Renal cortex interstitium (tissue), 11 donors: ENCODE results near the gene FKTN. TPM values are rescaled to one million over a fixed set of nuclear protein-coding genes. Genes with fewer than 3 reads are reported as not detected.

Experiments
- DNase-seq, 11 donors: peaks; one replicate each; pipeline ENCODE4 v3.0.0-alpha.2; 2013; ENCODE audit warnings: low read depth in 9 of 11, low spot score in 4 of 11; ENCODE audit errors: extremely low read depth in 1 of 11
- polyA plus RNA-seq, 3 donors: library from polyadenylated mRNA; unstranded; fragments of 120-200 nt; gene quantifications; one replicate each; pipeline ENCODE4 v1.2.1, GENCODE V29; 2013; ENCODE audit not compliant: insufficient read length in 3 of 3

Gene FKTN
- polyA plus RNA-seq, 3 donors = 22.6 to 33.2 (median 23.6) TPM

DNA sequence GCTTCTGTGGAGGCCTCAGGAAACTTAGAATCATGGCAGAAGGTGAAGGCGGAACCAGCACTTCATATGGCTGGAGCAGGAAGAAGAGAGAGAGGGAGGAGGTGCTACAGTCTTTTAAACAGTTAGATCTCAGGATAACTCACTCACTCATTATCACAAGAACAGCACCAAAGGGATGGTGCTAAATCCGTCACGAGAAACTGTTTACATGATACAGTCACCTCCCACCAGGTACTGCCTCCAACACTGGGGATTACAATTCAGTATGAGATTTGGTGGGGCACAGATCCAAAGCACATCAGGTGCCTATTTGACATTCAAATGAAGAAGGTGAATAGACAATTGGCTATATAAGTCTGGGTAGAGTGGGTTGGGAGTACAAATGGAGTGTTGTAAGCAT is 35.2 kb downstream of the FKTN start:
- DNase-seq = no peak

DNA sequence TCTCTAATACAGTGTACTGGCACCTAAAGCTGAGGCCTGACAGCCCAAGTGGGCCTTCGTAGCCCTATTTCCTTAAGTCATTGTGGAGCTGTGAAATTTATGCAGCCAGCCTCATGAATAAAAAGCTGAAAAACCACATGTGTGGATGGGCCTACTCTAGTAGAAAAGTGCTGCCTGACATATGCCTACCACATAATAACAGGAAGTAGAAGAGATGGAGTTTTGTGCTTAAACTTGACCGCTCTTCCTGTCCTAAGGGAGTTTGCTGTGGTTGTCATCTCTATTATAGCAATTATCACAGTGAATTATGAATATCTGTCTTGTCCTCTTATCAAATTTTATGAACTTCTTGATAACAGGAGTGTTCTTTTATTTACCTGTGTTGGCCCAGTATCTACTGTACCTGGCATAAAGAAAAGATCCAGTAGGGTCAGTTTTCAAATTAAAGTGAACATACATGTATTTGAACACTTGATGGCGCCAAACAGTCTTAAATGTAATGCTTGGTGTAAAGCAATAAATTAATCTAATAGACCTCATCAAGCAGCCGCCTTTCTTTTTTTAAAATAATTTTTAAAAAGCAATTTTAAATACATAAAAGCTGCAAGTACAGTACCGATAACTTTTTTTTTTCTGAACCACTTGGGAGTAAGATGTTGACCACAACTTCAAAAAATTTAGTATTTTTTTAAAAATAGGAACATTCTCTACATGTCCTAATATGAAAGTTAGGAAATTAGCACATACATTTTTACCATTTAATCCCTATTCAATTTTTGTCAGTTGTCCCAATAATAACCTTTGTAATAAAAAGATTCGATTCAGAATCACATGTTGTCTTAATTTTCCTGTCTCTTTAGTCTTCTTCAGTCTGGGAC is 51.0 kb downstream of the FKTN start:
- DNase-seq = peak in 10 of 11 donors; percentile 10 to 43 (median 17)

DNA sequence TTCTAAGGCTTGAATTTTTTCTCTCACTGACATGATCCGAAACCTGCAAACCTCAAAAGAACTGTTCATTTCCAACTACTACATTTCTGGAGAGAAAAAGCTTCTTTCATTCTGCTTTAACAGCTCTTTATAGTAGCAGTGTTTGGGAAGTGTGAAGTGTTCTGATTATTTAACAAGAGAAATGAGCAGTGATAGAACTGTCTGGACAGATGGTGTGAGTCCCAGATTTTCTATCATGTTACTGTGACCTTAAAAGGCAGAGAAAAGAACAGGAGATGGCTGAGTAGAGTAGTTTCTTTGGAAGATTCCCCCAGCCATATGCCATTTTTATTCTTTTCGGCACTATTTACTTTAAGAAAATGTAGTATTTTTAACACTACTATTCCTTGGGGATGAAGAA is 63.1 kb downstream of the FKTN start:
- DNase-seq = no peak

DNA sequence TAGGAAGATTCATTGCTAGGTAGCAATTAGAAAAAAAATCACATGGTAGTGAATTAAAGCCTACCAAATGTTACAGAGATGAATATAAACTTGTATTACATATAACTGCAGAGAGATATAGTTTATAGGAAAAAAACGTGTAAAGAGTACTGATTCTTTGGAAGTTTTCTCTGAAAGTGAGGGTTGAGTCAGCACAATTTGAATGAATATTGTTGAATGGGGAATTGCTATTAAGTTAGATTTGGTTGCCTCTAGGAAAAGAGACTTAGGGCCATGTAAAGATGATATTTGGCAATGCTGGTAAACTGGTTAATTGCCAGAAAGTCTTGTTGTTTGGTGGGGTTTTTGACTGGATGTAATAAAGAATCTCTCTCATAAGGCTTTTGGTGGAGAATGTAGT is 67.2 kb downstream of the FKTN start:
- DNase-seq = no peak

DNA sequence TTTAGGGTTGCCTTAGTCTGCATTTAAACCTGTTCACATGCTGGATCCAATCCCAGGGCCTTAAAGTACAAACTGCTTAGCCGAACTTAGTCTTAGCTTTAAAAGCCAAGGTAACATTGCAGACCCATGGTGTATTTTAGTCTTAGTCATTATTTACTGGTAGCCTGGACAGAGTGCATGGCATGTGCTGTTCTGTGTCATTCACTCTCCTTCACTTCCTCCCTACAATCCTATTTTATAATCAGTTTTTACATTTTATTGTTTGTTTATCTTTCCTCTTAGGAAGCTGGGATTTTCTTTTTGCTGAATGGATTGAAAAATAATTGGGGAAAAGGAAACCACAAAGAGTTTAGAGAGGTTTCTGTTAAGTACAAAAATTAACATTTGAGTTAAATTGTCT is 74.9 kb downstream of the FKTN start:
- no peak for DNase-seq

DNA sequence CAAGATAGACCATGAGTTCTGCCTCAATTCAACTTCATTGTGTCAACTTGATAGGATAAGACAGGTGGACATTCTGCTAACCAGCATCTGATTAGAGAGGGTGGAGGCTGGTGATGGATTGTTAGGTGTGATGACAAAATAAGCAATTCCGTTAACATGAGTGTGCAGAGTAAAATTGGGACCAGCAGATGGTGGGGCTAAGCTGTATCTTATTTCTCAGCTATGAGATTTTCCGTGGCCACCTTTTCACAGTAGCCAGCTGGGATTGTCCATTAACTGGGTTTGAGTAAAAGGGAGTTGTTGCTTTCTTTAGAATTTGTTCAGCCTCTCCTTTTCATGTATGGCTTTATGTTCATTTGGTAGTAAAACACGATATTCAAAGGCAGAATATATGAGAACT is 75.5 kb downstream of the FKTN start:
- DNase-seq = no peak

DNA sequence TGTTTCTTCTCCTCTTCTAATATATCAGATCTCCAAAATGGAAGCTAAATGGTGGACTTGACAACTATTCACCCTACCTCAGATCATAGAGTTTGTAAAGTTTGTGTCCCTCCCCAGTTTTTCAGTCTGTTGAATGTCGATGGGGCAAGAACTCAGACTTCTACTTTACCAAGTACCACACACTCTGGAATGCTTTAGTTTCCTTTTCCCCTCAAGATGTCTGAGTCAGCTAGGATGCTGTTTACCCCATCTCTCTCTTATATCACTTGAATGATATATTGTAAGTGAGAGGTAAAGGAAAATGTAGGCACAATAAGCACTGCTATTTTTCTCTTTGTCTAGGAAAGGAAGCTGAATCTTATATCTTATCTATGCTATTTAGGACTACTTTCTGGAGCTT is 78.4 kb downstream of the FKTN start:
- no peak for DNase-seq

DNA sequence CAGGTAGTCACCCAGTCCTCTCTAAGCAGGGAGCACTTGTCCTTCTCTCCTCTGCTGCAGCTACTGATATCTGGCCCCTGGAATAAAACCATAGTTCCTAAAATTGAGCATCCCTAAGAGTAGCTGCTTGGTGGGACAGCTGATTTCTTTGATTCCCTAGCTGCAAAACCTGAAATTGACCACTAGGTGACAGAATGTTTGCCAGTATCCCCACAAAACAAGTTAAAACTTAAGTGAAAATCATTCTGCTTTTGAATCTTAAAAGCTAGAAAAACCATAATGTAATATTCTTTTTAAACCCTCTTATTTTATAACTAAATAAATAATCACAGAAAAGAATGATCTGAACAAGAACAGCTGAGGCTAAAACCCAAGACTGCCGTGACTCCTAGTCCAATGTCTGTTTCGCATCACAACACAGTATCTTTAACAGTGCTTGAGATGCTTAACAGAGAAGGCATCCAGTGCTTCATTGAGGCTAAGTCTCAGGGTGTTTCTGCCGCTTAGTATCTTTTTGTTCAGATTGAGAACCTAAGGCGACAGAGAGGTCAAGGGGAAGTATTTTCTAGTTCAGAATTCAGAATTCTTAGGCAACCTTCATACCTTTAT is 80.0 kb downstream of the FKTN start:
- DNase-seq = no peak

DNA sequence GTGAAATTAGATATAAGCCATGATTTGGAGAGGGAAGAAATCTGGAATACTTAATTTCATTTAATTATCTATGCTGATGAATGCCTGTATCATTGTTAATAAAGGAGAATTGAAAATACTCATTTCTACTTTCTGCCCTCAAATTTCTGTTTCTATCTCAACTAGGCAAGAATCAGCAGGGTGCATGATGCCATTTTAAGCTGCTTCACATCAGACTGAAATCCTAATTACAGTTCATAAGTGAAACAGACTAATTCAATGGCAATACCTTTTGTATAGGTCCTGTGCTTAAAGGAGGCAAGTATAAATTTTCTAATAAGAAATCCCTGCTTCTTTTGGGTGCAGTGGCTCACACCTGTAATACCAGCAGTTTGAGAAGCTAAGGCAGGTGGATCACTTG is 82.0 kb downstream of the FKTN start:
- DNase-seq = no peak

DNA sequence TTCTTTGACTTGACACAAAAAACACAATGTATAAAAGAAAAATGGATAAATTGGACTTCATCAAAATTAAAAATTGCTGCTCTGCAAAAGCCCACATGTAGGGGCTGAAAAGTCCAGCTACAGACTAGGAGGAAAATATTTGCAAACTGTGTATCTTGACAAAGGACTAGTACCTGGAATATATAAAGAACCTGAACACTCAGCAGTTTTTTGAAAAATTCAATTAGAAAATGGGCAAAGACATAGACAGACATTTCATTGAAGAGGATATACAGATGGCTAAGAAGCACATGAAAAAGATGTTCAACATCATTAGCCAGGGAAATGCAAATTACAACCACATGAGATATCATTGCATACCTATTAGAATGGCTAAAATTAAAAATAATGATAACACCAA is 85.9 kb downstream of the FKTN start:
- no peak for DNase-seq

DNA sequence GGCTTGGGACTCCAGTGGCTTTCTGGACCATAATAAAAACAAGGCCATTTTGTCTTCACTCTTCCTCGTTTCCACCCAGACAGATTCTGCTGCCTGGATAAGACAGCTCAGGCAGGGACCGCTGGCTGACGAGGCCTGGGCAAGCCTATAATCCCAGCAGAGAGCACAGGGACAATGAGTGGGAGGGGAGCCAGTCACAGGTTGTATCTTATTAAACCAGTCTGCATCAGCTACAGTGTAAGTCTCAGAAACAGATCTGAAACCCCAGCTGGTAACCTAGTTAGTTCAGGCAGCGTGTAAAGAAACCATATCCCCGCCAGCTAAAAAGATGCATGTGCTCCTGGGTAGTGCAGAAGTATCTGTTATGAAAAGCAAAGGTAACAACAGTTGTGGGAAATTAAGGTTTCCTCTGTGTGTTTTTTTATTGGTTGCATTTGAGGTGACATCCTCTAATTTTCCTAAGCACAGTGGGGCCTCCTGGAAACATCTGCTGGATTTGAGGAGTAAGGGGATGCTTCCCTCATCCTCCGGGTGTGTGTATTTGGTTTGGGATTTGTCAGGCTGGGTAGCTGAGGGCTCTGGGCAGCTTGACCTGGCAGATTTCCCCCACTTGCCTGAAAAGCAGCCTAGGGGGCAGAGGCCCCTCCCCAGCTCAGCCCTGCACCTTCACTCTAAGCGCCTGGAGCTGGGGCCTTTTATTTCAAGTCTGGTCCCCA is 89.1 kb downstream of the FKTN start:
- no peak for DNase-seq

DNA sequence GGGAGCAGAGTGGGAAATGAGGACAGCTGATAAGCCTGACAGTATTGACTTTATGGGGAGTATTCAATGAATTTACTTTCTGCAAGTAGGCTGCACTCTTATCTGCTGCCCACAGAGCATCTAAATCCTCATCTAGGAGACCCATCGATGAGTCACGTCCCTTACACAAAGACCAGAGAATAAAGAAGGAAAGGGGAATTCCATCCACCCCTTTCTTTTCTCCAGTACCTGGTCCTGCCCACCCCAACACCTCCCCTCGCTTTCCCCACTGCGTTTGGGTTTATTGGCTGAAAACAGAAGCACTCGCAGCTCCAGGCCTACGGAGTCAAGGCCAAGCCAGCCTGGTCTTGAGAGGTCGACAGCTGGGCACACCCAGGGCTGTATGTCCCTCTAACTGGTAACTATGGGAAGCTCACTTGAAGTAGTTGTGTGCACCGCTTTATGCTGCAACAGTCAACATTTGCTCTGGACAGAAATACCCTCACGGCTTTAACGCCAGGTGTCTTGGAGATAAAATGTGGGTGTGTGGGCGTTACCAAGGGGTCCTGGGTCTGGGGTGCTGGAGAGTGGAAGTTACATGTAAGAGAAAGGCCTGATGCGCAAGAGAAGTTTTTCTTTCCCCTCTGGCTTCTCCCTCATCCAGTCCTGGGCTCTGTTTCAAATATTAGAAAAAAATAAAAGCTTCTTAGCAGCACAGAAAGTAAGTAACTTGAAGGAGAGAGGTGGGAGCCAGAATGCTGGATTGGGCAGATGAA is 89.8 kb downstream of the FKTN start:
- DNase-seq = no peak

DNA sequence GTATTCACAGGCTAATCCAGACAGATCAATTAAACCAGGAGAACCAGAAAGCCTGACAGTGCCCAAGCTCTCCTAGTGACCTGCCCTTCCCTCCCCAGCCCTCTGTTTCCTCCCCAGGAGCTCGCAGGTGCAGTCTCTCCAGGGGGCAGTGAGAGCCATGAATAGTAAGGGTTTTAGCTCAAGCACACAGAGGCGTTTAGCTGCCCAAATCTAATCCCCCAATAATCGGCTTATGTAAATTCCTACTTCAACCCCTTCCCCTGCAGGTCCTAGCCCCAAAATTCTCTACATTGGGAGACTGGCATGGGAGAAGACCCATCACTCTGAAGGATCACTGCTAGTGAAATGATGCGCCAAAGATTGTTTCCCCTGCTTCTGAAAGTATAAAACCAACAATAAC is 93.9 kb downstream of the FKTN start:
- DNase-seq = no peak

DNA sequence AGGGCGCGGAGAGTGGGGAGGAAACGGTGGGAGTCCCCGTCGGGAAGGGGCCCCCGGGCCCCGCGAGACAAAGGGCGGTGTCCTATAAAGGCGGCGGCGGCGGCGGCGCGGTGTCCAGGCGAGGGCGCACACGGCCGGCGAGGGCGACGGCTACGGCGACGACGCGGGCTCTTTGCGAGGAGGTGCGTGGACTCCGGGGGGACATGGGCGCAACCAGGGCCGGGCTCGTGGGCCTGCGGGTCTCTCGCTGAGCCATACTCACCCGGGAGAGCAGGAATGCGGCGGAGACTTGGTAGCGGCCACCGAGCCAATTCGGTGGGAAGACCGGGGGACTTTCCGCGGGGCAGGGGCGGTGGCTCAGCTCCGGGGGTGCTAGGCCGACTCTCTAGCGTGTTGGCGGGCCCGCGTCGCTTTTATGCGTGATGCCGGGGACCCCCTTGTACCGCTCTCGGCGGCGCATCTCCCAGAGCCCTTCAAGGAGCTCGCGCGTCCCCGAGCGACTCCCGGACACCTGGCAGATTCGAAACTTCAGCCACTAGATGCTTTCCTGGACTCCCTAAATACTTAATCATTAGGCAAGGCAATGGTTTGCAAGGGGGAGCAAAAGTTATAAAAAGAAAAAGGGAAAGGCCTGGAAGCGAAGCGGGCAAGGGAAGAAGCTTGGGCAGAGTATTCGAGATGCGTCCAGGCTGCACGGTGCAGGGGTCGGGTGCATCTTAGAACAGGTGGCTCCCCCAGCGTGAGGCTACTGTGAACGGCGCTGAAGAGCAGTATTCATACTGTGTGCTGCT is 98.4 kb downstream of the FKTN start:
- peak in 5 of 11 donors; percentile 20 to 33 (median 25) for DNase-seq

DNA sequence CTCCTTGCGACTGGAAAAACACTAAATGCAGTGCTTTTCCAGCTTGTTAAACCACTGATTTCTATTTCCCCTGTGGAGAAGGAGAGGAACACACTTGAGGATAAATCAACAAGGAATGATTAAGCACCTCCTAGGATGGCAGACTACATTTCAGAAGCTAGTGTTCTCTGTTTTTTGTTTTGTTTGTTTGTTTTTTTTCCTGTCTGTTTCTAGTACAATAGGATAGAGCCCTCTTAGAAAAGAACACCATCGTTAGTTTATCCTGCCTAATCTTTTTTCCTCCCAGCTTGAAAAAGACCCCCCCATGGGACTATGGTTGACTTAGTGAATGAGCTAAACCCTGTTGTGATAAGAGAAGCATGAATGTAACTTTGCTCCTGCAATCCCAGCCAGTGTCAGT is 100.4 kb downstream of the FKTN start:
- DNase-seq = no peak

DNA sequence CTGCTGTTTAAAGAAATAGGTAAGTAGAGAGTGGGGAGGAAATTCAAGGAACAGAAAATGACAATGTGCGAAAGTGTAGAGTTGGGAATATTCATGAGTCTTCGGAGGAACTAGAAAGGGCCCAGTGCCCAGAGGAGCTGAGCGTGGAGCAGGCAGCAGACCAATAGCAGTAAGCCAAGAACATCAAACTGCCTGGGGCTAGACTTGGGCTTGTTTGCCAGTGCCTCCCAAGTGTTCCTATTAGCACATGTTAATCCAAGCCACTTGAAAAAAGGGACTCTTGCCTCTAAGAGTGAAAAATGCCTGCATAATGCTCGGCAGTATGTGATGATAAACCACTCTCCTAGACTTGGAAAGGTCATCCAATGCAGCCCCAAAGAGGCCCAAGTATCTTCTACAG is 103.1 kb downstream of the FKTN start:
- no peak for DNase-seq

DNA sequence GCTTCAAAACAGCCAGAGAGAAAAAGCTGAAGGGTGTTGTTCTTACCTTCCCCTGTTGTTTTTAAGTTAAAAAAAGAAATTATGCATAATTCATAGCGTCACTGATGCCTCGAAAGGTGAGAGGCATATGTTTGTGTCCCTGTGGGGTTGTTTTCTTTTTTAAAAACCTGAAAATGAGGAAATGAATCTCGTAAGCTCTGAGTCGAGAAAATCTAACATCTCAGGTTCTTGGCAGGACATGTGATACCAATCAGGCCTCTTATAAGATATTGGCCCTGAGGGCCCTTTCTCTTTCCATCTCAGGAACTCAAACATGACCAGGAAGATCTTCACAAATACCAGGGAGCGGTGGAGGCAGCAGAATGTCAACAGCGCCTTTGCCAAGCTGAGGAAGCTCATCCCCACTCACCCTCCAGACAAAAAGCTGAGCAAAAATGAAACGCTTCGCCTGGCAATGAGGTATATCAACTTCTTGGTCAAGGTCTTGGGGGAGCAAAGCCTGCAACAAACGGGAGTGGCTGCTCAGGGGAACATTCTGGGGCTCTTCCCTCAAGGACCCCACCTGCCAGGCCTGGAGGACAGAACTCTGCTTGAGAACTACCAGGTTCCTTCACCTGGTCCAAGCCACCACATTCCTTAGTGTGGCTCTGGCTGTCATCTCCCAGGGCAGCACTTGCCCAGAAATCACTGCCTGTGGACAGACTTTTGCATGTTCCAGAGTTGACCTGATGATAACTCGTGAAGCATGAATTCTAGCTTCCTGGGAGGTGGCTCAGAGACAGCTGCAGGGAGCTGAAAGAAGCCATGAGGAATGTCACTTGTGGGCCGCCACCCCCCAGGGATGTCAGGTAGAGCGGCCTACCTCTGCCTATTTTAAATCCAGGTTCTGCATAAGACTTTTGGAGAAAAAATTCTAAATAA is 104.5 kb downstream of the FKTN start, which contains the start of gene TAL2:
Gene TAL2, plus strand, starts transcription at position 274 of the 921 bp plus-strand sequence. Its CDS starts 40 bp downstream, at position 314.
- DNase-seq = no peak

DNA sequence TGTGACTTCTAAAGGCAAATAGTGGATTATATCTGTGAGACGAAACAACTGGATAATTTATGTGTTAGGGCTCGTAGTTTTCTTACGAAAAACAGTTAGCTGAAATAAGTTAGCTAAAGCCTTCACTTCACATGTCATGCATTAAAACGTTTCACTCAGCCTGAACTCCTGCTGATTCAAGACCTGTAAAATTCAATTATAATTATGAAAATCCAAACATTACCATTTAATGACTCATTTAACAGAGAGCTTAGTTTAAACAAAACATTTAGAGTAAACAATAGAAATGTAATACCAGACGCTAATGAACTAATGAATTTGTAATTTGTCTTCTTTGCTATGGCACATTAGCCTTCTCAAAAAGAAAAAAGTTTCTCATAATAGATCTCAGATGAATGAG is 106.0 kb downstream of the FKTN start:
- no peak for DNase-seq
